K562 (cell line): ENCODE data around the gene NOLC1. TPM values are rescaled to one million over a fixed set of nuclear protein-coding genes. Genes with fewer than 3 reads are reported as not detected.

Experiments
- BCL6 ChIP-seq: fragments of 250-450 bp; sonication (Bioruptor Pico); IDR thresholded peaks from 2 replicates; pipeline ENCODE4 v1.4.0; 2020
- CLOCK ChIP-seq: fragments of 250-450 bp; sonication (Bioruptor Pico); IDR thresholded peaks from 2 replicates; pipeline ENCODE4 v1.4.0; 2020; ENCODE audit warnings: mild to moderate bottlenecking, moderate library complexity, borderline replicate concordance
- DDX20 ChIP-seq: fragments of 450-650 bp; IDR thresholded peaks from 2 replicates; pipeline ENCODE4 v1.6.1; 2016; ENCODE audit warnings: missing genetic modification characterization, low read depth, mild to moderate bottlenecking, missing compliant biosample characterization, moderate library complexity
- ESRRA ChIP-seq: fragments of 450-650 bp; IDR thresholded peaks from 2 replicates; pipeline ENCODE4 v1.6.1; 2014; ENCODE audit warnings: low read depth, mild to moderate bottlenecking, moderate library complexity, borderline replicate concordance
- ETV1 ChIP-seq: fragments of 450-650 bp; conservative IDR thresholded peaks from 2 replicates; pipeline ENCODE4 v1.6.1; 2016; ENCODE audit warnings: missing genetic modification characterization, control low read depth, low read depth, missing compliant biosample characterization
- MTA3 ChIP-seq: fragments of 450-650 bp; formaldehyde crosslinking; IDR thresholded peaks from 2 replicates; pipeline ENCODE4 v1.6.1; 2017; ENCODE audit warnings: mild to moderate bottlenecking, borderline replicate concordance
- NEUROD1 ChIP-seq: fragments of 150-350 bp; IDR thresholded peaks from 2 replicates; pipeline ENCODE4 v1.6.1; 2014; ENCODE audit warnings: borderline replicate concordance, low read length, low read depth; ENCODE audit not compliant: partially characterized antibody
- PHF8 ChIP-seq: fragments of 200-600 bp; sonication (generic); IDR thresholded peaks from 2 replicates; pipeline ENCODE4 v1.6.1; 2012; ENCODE audit warnings: mixed run types, mild to moderate bottlenecking, inconsistent platforms, low read length, moderate library complexity, borderline replicate concordance
- POLR2A ChIP-seq: fragments of 450-650 bp; conservative IDR thresholded peaks from 2 replicates; pipeline ENCODE4 v1.6.1; 2016
- POLR2AphosphoS2 ChIP-seq: IDR thresholded peaks from 2 replicates; pipeline ENCODE4 v1.6.1; 2012; ENCODE audit warnings: low read length, improper control_type of control experiment
- POLR2G ChIP-seq: fragments of 200-400 bp; formaldehyde crosslinking; IDR thresholded peaks from 2 replicates; pipeline ENCODE4 v1.6.1; 2017; ENCODE audit warnings: low read depth, mild to moderate bottlenecking, antibody characterized with exemption, low read length, moderate library complexity
- RBBP5 ChIP-seq: fragments of 200-600 bp; sonication (generic); IDR thresholded peaks from 2 replicates; pipeline ENCODE4 v1.6.1; 2012; ENCODE audit warnings: borderline replicate concordance, mild to moderate bottlenecking, low read length, control low read depth, inconsistent platforms; ENCODE audit not compliant: insufficient read depth, poor library complexity, severe bottlenecking
- SRF ChIP-seq, 2 experiments: fragments of 250-450, 450-650 bp in 1 of 2; sonication (Bioruptor Pico) in 1 of 2; sonication (generic) in 1 of 2; formaldehyde crosslinking; IDR thresholded peaks; 2 replicates each; pipeline versions ENCODE4 v1.5.0 to v1.5.1; 2020 to 2022; ENCODE audit warnings: mild to moderate bottlenecking in 1 of 2, missing genetic modification reagents in 1 of 2
- TBP ChIP-seq: optimal IDR thresholded peaks from 2 replicates; pipeline ENCODE3; 2011; ENCODE audit warnings: low read depth, low read length, improper control_type of control experiment
- UBTF ChIP-seq, 2 experiments: IDR thresholded peaks; 2 replicates each; pipeline ENCODE4 v1.6.1; 2012; ENCODE audit warnings: improper control_type of control experiment in 2 of 2, low read depth in 2 of 2, low read length in 2 of 2, borderline replicate concordance in 1 of 2
- VEZF1 ChIP-seq: fragments of 200-800 bp; sonication (Bioruptor generic); IDR thresholded peaks from 2 replicates; pipeline ENCODE4 v1.6.1; 2017; ENCODE audit warnings: missing genetic modification characterization, missing compliant biosample characterization
- XRCC5 ChIP-seq: fragments of 200-400 bp; formaldehyde crosslinking; IDR thresholded peaks from 2 replicates; pipeline ENCODE4 v1.6.1; 2017; ENCODE audit warnings: low read depth, mild to moderate bottlenecking, low read length
- YY1 ChIP-seq, 3 experiments: IDR thresholded peaks; 2 replicates each; pipeline ENCODE4 v1.6.1; 2011; ENCODE audit warnings: low read length in 2 of 3, mild to moderate bottlenecking in 2 of 3, moderate library complexity in 2 of 3, borderline replicate concordance in 1 of 3, control low read depth in 1 of 3, low read depth in 1 of 3; ENCODE audit not compliant: insufficient read depth in 3 of 3, insufficient replicate concordance in 2 of 3, control insufficient read depth in 1 of 3, insufficient read length in 1 of 3; ENCODE audit errors: extremely low read depth in 1 of 3
- ZNF143 ChIP-seq: sonication (generic); formaldehyde crosslinking; IDR thresholded peaks from 2 replicates; pipeline ENCODE4 v1.9.0; 2022; ENCODE audit warnings: mild to moderate bottlenecking, missing genetic modification reagents
- ZNF165 ChIP-seq: fragments of 250-450 bp; sonication (Bioruptor Pico); IDR thresholded peaks from 2 replicates; pipeline ENCODE4 v1.4.0; 2020; ENCODE audit warnings: borderline replicate concordance
- polyA plus RNA-seq, 8 experiments: library from polyadenylated mRNA; depleted of rRNA in 4 of 8; stranded (reverse) in 5 of 8; unstranded in 3 of 8; fragments of >200 nt; fragmentation: Nextera tagmentation in 2 of 8; fragmentation: Illumina TruSeq in 1 of 8; extraction: Ambion mirVana in 2 of 8; extraction: Trizol in 1 of 8; gene quantifications; 2 replicates each; pipeline versions ENCODE4 v1.2.1 to v1.2.3, GENCODE V29; 2011 to 2014; ENCODE audit warnings: inconsistent platforms in 1 of 8, missing spikeins in 1 of 8
- total RNA-seq, 7 experiments: library from RNA; depleted of rRNA in 6 of 7; stranded (reverse); fragments of >200 nt in 6 of 7; fragmentation: Illumina TruSeq in 2 of 7; extraction: Trizol in 2 of 7; gene quantifications; 2 replicates each; pipeline versions ENCODE4 v1.2.1 to v1.2.3, GENCODE V29; 2011 to 2021; ENCODE audit warnings: low replicate concordance in 1 of 7

Gene NOLC1
- total and polyA plus RNA-seq, 9 of the 15 experiments (the other 6 are each of a cell fraction or from before 2014, with no cell fraction given) = 102 to 310 (median 165) TPM

- TF ChIP-seq NEUROD1 (peak; percentile 22), ZNF143 (CRISPR knock-in tag) (no peak), UBTF (IDR thresholded peaks at IDR 0.05; ENCODE audit: borderline replicate concordance in 1 of 2, low read depth in 2 of 2, low read length in 2 of 2) (0 out of 4 replicates have a peak, but pooled peaks have one; percentile 21 to 37), VEZF1 (CRISPR knock-in tag) (peak; percentile 93), POLR2A (peak; percentile 75), PHF8 (0 out of 2 replicates have a peak, but pooled peaks have one; percentile 28), XRCC5 (no peak), DDX20 (no peak), YY1 (IDR thresholded peaks at IDR 0.05; ENCODE audit: borderline replicate concordance in 1 of 3, control insufficient read depth in 1 of 3, extremely low read depth in 1 of 3, insufficient read depth in 3 of 3, insufficient read length in 1 of 3, insufficient replicate concordance in 2 of 3, low read depth in 1 of 3, low read length in 2 of 3) (peak in 1 of 3 experiments; percentile 41), POLR2AphosphoS2 (peak; percentile 53; the same call in 1 of the 2 replicates), CLOCK (no peak), TBP (peak; percentile 66), BCL6 (CRISPR knock-in tag) (no peak), SRF (CRISPR knock-in tag; IDR thresholded peaks at IDR 0.05) (peak in 1 of 2 experiments; percentile 62; a peak in 1 of 4 replicates), ETV1 (tag) (no peak), MTA3 (0 out of 2 replicates have a peak, but pooled peaks have one; percentile 21), ZNF165 (CRISPR knock-in tag) (no peak), RBBP5 (peak; percentile 3), POLR2G (peak; percentile 74), ESRRA (no peak)
These were observed 37.1 kb upstream of the NOLC1 start (continued) for GRCh38 chr10:102114861-102115618.
